Amygdala (tissue), 56 donors: ENCODE measurements around the gene AREG.

ENCODE experiments used
- DNase-seq, 56 donors: peaks; one replicate each; lab custom pipeline; 2025; lab: John Stamatoyannopoulos, UW

The AREG gene

DNA sequence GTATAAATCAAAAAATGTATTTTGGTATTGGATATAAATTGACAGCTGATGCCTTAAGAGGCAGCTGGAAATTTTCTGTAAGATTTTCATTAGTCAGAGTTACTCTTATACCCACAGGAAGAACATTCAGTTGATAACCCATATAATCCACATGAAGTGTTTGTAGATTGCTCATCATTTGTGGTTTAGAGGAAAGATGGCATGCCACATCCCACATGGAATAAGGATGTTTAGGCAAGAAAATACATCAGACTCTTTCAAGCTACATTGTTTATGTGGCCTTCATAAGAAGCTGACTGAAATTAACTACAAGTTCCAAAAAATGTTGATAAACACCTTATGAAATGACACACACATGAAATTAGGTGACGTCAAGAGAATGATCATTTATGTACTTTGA is 56.6 kb downstream of the AREG start:
- no peak for DNase-seq

DNA sequence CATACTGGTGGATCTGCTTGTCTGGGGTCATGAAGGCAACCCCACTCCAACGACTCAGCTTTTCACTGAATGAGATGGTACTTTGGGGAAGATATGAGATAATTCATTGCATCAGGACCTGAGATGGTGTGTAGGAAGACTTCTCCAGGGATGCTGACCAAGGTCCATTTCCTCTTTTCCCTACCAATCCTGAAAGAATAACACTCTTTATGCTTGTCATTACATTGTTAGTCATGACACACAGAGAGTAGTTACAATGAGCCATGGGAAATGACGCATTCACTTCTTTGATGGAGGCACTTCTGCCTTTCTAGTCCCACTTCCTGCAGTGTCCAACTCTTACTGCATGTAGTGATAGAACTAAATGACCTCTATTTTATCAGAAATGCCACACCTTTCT is 58.6 kb downstream of the AREG start:
- DNase-seq, result no peak

DNA sequence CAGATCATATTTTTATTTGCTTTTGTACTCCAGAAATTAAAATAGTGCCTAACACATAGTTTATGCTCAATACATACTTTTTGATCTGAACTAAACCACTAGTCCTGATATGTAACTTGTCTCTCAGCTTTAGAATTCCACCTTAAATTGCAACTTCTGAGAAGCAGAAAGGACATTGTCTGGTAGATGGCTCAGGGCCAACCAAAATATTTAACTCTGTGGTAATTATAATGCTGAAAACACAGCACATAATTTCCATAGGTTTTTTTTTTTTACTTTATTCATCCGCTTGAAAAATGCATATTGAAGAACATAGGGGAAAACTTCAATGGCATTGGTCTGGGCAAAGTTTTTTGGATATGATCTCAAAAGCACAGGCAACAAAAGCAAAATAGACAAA is 59.3 kb downstream of the AREG start:
- DNase-seq, result no peak
